HL-60 (cell line): Measurements from ENCODE around the gene PCK1.

Experiments
- DNase-seq, 2 experiments: peaks; one replicate each; pipeline ENCODE4 v3.0.0-alpha.2; 2010 to 2020; ENCODE audit warnings: low read depth in 1 of 2, low spot score in 1 of 2
- H3K27ac ChIP-seq: fragments of 250-450 bp; sonication (Bioruptor Pico); replicated peaks from 2 replicates; pipeline ENCODE4 v1.5.1; 2020; ENCODE audit warnings: mild to moderate bottlenecking, moderate library complexity
- H3K27me3 ChIP-seq: fragments of 250-450 bp; sonication (Bioruptor Pico); 2 replicates; pipeline ENCODE4 v1.5.1; 2021; ENCODE audit warnings: mild to moderate bottlenecking, moderate library complexity; ENCODE audit not compliant: insufficient read depth, poor library complexity, severe bottlenecking
- H3K4me3 ChIP-seq: replicated peaks from 2 replicates; pipeline ENCODE4 v1.5.1; 2011; ENCODE audit warnings: mild to moderate bottlenecking, control low read depth, low read length; ENCODE audit not compliant: insufficient read depth
- GABPA ChIP-seq: IDR thresholded peaks from 2 replicates; pipeline ENCODE4 v1.6.1; 2012; ENCODE audit warnings: low read depth
- POLR2AphosphoS5 ChIP-seq: IDR thresholded peaks from 2 replicates; pipeline ENCODE4 v1.6.1; 2012; ENCODE audit warnings: low read depth
- SPI1 ChIP-seq: IDR thresholded peaks from 2 replicates; pipeline ENCODE4 v1.6.1; 2012; ENCODE audit warnings: low read depth, mild to moderate bottlenecking, borderline replicate concordance
- TF ChIP-seq, protein P1 (sequence below): IDR thresholded peaks from one replicate; pipeline ENCODE4 v1.5.1; 2011; ENCODE audit warnings: low read length, control low read depth, inconsistent platforms; ENCODE audit not compliant: insufficient read depth
- TF ChIP-seq, protein P2 (sequence below): IDR thresholded peaks from 2 replicates; pipeline ENCODE4 v1.6.1; 2012; ENCODE audit warnings: low read depth; ENCODE audit not compliant: insufficient replicate concordance

Gene PCK1

DNA sequence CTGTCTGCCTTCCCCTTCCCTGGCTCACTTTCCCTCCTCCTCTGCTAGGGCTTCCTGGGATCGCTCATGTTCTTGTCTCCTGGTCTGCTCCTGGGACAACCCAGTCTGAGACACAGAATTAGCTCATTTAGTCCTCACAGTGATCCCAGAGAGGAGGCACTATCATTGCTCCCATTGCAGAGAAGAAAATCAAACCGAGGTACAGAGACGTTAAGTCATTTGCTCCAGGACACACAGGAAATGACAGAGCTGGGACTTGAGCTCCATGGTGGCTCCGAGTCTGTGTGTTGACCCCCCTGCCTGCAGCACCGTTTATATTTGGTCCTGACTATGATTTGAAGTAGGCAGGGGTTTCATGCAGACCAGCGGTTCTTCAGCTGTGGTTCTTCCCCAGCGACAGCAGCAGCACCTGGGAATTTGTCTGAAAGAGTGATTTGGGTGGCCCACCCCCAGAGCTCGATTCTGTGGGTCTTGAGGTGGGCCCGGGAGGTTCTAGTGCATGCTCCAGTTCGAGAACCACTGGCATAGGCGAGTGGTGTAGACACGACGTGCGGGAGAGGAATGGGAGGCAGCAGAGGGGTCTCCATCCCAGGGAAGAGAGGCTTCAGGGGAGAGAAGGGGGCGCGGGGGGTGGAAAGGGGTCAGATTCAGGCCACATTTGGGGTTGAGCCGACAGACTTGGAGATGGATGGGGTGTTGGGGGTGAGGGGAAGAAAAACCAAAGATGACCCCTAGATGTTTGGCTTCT is 24.7 kb downstream of the PCK1 start:
- TF ChIP-seq SPI1 (no peak), POLR2AphosphoS5 (no peak), GABPA (no peak)
- TF ChIP-seq, protein P1, sequence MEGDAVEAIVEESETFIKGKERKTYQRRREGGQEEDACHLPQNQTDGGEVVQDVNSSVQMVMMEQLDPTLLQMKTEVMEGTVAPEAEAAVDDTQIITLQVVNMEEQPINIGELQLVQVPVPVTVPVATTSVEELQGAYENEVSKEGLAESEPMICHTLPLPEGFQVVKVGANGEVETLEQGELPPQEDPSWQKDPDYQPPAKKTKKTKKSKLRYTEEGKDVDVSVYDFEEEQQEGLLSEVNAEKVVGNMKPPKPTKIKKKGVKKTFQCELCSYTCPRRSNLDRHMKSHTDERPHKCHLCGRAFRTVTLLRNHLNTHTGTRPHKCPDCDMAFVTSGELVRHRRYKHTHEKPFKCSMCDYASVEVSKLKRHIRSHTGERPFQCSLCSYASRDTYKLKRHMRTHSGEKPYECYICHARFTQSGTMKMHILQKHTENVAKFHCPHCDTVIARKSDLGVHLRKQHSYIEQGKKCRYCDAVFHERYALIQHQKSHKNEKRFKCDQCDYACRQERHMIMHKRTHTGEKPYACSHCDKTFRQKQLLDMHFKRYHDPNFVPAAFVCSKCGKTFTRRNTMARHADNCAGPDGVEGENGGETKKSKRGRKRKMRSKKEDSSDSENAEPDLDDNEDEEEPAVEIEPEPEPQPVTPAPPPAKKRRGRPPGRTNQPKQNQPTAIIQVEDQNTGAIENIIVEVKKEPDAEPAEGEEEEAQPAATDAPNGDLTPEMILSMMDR, result no peak
- TF ChIP-seq, protein P2, sequence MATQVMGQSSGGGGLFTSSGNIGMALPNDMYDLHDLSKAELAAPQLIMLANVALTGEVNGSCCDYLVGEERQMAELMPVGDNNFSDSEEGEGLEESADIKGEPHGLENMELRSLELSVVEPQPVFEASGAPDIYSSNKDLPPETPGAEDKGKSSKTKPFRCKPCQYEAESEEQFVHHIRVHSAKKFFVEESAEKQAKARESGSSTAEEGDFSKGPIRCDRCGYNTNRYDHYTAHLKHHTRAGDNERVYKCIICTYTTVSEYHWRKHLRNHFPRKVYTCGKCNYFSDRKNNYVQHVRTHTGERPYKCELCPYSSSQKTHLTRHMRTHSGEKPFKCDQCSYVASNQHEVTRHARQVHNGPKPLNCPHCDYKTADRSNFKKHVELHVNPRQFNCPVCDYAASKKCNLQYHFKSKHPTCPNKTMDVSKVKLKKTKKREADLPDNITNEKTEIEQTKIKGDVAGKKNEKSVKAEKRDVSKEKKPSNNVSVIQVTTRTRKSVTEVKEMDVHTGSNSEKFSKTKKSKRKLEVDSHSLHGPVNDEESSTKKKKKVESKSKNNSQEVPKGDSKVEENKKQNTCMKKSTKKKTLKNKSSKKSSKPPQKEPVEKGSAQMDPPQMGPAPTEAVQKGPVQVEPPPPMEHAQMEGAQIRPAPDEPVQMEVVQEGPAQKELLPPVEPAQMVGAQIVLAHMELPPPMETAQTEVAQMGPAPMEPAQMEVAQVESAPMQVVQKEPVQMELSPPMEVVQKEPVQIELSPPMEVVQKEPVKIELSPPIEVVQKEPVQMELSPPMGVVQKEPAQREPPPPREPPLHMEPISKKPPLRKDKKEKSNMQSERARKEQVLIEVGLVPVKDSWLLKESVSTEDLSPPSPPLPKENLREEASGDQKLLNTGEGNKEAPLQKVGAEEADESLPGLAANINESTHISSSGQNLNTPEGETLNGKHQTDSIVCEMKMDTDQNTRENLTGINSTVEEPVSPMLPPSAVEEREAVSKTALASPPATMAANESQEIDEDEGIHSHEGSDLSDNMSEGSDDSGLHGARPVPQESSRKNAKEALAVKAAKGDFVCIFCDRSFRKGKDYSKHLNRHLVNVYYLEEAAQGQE, result no peak
- H3K27ac ChIP-seq, result no peak overlapping the region
- H3K27me3 ChIP-seq, result no peaks in the 10 kb centered on the region
- no peak overlapping the region for H3K4me3 ChIP-seq
- DNase-seq, result no peak

DNA sequence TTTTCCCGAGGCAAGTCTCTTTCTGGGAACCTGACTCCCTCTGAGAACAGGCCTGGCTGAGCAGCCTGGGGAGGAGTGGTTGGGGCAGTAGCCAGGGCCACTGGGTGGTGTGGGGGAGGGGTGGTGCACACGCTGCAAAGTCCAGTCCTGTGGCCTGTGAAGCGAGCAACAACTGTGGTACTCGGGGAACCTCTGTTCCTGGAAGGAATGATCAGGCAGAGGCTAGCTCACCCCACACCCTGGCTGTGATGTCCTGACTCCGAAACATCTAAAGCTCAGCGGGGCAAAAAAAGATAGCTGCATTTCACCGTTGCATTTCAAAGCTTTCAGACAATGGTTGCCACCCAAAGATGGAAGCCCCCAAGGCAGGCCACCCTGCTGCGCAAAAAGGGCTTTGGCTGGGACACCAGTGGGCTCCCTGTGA is 25.5 kb downstream of the PCK1 start:
- no peaks in the 10 kb centered on the region for H3K27me3 ChIP-seq
- no peak overlapping the region for H3K27ac ChIP-seq
- no peak for TF ChIP-seq SPI1
- no peak for TF ChIP-seq POLR2AphosphoS5
- TF ChIP-seq, protein P1, result no peak
- no peak for TF ChIP-seq GABPA
- TF ChIP-seq, protein P2, result no peak
- DNase-seq, result no peak
- no peak overlapping the region for H3K4me3 ChIP-seq

DNA sequence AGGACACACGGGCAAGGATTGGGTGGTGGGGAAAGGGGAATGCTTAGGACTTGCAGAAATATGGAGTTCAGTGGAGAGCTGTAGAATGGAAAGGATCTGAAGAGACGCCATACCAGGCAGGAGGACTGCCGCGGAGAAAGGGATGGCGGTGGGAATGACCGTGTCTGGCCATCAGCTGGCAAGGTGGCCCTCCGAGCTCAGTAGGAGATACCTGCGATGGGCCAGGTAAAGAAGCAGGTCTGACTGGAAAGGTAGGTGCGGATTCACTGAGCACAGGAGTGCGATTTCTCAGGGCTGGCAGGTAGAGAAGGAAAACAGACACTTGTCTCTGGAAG is 26.0 kb downstream of the PCK1 start:
- H3K27ac ChIP-seq, result no peak overlapping the region
- TF ChIP-seq, protein P2, result no peak
- TF ChIP-seq, protein P1, result no peak
- H3K27me3 ChIP-seq, result no peaks in the 10 kb centered on the region
- no peak for DNase-seq
- H3K4me3 ChIP-seq, result no peak overlapping the region
